Measurements from ENCODE around the gene GABPB1.

The GABPB1 gene

DNA sequence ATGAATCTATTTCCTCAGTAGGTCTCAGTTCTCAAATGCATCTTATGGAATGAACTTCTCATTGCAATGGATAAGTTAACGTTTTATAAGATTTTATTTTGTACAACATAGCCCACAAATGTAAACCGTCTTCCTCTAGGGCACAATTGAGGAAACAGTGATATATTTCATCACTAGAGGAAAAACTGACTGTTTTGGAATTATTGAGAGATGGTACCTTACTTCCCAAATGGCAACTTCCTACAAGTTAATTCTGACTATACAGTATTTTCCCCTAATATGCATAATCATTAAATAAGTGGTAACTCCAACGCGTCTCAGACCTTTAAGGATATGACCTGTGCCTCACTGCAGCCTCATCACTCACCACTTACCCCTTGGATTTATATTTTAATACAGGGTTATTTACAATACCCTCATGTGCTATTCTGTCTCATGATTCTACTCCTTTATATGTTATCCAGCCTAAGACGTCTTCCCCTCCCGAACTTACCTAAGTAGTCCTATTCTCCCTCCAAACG, 13.3 kb downstream of the GABPB1 start:
- DNase-seq, result no peak

DNA sequence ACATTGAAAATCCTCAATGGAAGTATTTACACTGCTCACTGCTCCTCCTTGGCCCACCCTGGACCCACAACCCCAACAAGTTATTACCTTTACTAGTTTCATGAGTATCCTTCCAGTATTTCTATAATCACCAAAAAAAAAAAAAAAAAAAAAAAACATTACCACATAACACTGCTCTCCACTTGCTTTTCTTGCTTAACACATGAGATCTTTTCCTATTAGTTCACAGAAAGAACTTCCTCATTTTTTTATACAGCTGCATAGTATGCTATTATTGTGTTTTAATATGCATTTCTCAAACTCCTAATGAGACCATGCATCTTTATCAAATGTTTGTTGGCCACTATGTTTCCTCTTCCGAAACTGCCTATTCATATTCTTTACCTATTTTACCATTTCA, 14.6 kb downstream of the GABPB1 start:
- no peak for DNase-seq

DNA sequence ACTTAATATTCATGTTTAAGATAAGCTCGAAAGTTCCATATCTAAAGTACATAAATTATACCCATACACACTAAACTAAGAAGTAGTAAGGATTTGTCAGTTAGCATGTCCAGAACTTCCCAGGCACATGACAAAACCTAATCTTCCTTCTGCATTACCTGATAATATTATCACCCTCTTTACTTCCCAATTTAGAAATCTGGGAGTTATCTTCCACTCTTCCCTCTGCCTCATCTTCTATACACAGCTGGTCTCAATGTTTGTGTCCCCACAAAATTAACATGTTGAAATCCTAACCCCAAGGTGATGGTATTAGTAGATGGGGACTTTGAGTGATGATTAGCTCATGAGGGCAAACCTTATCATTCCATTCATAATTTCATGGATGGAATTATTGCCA, 15.3 kb downstream of the GABPB1 start:
- DNase-seq, result no peak

DNA sequence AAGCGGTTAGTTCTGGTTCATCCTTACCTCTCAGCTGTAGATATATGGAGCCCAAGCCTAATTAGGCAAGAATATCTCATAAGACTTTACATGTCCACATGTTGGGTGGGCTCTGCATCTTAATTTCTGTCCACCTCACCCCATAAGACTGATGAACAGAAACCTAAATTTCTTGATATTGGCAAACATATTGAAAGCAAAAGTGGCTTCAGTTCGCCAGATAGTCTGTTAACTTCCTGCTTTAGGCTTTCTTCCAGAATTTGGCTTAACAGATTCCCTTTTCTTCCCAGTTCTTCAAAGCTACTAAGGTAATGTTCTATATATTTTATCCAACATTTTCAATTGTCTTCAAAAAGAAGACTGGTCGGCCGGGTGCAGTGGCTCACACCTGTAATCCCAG, 19.7 kb downstream of the GABPB1 start:
- DNase-seq, result no peak

DNA sequence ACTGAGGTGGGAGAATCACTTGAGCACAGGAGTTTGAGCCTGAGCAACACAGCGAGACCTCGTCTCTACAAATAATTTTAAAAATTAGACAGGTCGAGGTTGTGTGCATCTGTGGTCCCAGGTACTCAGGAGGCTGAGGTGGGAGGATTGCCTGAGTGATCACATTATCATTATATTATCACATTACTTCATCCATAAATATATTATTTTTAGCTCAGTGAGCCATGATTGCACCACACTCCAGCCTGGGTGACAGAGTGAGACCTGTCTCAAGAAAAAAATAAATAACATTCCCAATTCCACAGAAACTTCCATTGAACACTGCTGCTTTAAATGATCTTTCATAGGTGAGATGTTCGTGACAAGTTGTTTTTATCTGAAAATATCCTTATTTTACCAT, 21.8 kb downstream of the GABPB1 start:
- no peak for DNase-seq

DNA sequence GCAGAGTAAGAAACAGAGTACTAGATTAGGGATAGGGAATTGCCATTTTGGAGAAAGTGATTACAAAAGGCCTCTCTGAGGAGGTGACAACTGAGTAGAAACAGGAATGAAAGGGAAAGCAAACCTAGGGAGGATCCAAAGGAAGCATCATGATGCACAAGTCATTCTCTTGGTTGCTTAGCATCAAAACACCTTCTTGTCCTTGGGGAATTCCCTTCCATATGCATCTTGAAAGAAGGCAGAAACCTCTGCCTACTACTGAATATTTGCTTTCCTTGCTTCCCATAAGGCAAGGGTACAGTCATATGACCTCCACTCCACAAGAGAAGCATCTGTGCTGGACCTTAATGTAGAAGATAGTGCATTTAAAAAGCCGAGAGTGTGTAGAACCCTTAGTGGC, 24.1 kb downstream of the GABPB1 start:
- no peak for DNase-seq

DNA sequence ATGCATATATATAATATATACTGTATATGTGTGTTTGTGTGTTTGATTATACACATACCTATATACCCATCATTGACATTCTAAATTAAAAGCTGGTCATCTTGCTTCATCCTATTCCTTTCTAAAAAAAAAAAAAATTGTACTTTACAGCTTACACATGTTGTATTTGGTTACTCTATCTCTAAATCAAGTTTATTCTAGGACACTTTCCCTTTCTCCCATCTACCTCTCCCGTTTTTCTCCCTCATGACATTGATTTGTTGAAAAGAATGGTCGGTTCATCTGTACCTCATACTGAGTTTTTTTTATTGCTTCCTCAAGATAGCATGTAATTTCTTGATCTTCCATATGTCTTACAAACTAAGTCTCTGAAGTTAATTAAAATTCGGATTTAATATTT, 26.9 kb downstream of the GABPB1 start:
- DNase-seq, result no peak

DNA sequence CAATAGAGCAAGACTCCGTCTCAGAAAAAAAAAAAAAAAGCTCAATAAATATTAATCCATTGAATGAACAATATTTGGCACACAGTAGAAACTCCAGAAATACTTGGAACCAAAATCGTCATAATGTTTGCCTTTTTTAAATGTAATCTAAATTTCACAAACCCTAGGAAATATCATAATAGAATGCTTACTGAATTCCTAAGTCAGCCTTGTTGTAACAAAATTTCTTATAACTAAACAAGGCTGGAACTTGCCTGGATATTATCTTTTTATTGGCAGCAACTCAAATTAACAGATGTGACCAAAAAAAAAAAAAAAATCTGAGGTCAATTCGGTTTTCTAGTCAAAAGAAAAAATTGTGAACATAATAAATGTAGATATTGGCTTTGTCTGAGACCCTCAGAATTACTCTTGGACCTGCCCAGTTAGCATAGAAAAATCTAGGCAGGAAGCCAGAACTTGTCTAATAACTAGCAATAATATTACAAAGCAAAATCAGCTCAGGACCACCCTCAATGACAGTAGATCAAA, 33.3 kb downstream of the GABPB1 start:
- no peak for DNase-seq

DNA sequence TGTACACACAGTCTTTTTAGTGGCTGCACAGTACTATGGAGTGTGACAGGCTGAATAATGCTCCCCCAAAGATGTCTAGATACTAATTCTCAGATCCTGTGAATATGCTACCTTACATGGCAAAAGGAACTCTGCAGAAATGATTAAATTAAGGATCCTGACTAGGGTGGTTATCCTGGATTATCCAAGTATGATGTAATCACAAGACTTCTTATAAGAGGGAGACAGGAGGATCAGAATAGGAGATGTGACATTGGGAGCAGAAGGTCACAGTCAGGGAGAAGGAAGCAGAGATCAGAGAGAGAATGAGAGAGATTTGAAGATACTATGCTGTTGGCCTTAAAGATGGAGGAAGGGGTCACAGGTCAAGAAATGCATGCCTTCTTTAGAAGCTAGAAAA, 34.5 kb downstream of the GABPB1 start:
- no peak for DNase-seq

DNA sequence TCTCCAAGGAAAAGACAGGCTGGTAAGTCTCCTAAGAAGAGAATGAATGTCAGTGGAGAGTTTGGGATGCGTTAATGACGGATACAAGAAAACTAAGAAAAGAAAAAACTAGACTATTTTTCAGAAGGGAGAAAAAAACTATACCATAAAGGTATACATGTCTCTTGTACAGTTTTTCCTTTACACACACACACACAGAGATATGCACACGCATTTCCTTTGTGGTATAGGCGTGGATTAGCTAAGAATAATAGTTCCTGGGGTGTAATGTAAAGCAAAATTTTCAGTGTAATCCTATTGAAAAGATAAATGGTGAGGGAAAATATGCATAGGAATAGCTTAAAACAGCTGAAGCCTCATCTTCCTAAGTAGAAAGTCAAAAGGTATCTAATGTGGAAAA, 36.3 kb downstream of the GABPB1 start:
- no peak for DNase-seq

DNA sequence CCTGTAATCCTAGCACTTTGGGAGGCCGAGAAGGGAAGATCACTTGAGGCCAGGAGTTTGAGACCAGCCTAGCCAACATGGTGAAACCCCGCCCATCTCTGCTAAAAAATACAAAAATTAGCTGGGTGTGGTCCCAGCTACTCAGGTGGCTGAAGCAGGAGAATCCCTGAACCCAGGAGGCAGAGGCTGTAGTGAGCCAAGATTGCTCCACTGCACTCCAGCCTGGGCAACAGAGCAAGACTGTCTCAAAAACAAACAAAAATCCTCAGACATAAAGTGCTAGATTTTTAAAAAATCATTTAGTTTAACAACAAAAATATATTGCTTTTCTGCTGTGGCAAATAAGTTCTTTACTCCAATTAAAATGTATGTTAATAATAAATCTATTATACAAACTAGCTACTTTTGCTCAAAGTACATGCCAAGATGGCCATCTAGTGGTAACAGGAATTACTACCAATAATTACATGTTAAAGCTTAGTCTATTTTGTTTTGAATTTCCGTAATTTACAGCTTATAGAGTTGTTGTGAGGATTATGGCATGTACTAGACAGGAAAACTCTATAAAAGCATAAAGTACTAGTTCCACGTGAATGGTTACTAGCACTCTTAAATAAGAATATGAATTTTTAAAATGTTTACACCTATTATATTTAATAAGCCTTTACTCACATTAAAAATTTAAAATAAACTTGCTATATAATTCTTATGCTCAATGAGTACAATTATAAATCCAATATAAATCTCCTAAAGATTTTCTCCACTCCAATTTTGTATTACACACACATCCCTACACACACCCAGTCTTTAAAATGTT, 39.0 kb downstream of the GABPB1 start:
- DNase-seq, result no peak

DNA sequence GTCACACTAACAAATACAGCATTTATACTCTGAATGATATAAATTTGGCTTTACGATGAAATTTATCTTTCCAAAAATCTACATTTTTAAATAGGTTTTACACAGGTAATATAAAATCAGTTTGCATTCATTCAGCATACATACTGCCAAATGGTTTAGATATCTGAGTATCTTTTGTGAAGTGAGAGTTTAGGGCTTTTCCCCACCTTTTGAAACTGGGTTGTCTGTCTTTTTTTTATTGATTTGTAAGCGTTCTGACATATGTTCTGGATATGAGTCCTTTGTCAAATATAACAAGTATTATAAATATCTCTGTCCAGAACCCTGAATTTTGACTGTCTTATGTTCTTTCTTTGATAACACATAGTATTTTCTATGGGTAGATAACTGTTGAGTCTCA, 42.4 kb downstream of the GABPB1 start:
- DNase-seq, result no peak

DNA sequence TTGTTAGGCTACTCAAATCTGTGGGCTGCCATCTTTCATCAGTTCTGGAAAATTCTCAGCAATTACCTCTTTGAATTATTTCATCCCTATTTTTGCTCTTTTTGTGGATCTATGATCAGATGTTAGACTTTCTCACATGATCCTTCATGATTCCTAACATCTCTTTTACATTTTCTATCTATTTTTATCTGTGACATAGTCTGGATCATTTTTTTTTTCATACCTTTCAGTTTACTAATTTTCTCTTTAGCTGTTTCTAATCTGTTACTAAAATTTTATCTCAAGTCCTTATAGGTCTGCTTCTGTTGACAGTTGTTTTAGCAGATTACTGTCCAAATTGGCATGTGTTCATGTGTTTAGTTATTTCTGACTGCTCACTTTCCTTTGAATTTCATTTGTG, 47.2 kb downstream of the GABPB1 start:
- no peak for DNase-seq

DNA sequence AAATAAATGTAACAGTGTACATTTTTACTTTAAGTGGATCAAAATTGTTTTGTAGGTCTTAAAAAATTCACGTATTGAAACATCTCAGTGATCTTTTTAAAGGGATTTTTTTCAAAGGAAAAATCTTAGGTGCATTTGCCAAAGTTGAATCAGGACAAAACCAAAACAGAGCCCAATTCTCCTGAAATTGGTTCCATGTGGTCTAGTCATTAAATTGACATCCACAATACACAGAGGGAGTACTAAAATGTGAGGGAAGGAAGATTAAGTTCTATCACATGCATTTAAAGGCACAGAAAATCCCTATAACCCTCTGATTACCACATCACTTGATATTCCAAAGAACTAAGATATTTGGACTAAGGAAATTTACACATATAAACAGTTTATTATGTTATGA, 50.2 kb downstream of the GABPB1 start:
- DNase-seq, result no peak

DNA sequence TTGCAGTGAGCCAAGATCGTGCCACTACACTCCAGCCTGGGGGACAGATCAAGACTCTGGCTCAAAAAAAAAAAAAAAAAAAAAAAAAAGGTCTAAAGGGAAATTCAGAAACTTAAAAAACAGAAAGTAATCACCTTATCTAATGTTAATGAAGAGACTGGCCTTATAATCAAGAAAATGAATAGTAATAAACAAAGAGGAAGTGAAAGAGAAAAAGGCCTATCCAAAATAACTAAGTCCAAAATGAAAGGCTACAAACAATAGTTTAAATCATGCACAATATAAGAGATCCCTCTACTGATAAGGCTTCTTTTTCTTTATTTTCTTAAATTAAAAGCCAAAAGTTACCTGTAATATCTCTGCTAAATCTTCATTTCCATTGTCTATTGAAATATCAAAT, 52.4 kb downstream of the GABPB1 start:
- DNase-seq, result no peak

DNA sequence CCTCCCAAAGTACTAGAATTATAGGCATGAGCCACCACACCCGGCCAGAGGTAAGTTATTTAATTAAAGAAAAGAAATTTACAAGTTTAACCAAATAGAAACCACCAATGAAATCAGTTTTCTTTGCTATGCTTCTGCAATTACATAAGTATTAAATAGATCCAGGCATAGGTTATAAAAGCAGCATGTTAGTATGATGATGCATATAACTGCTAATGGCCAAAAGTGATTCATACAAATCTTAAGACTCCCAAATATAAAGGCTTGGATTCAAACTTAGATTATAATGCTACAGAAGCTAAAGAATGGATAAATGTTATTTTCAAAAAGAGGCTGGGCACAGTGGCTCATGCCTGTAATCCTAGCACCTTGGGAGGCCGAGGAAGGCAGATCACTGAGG, 56.7 kb downstream of the GABPB1 start:
- no peak for DNase-seq

DNA sequence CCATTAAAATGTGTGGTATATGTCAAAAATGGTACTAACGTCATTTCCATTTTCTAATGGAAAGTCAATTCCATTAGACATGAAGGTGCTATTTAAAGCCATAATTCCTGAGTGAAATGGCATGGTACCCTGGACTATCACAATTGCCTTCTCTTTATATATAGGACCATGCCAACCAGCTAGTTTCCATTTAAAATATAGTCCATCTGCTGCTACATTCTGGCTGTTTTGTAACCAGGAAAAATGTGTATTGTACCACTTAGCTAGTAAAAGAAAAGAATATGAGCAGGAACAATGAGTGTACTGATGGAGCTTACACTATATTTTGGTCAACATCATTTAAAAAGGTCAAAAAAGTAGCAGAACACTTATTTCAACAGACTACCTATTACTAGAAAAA, 59.0 kb downstream of the GABPB1 start:
- DNase-seq, result no peak

DNA sequence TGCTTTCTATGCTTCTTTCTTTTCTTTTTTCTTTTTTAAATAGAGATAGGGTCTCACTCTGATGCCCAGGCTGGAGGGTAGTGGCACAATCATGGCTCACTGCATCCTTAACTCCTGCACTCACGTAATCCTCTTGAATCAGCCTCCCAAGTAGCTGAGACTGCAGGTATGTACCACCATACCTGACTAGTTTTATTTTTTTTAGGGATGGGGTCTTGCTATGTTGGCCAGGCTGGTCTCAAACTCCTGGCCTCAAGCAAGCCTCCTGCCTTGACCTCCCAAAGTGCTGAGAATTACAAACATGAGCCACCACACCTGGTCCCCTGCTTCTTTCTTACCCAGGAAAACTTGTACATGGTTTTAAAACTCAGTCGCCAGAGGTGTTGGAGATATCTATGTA, 65.2 kb downstream of the GABPB1 start:
- DNase-seq, result no peak

DNA sequence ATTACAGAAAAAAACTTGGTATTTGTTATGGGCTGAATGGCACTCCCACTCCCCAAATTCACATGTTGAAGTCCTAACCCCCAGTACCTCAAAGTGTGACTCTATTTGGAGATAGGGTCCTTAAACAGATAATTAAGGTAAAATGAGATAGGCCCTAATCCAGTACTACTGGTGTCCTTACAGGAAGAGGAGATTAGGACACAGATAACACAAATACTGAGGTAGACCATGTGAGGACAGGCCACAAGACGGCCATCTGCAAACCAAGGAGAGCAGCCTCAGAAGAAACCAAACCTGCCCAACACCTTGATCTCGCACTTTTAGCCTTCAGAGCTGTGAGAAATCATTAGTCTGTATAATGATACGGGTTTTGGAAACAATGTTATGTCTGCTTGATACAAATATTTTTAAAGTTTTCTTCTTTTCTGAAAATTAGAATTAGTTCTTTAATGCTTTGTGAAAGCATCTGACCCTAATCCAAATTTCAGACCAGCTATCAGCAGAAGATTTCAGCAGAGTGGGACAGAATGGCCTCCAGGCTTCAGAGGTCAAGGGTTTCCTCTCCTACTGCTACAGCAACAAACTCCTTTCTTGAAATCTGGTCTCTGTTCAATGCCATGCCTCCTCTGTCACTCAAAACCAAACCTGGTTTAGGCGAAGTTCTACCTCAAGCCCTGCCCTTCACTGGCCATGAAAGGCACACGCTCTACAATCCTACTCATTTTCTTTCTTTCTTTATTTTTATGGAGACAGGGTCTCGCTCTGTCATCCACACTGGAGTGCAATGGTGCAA, 67.5 kb downstream of the GABPB1 start:
- DNase-seq, result no peak

DNA sequence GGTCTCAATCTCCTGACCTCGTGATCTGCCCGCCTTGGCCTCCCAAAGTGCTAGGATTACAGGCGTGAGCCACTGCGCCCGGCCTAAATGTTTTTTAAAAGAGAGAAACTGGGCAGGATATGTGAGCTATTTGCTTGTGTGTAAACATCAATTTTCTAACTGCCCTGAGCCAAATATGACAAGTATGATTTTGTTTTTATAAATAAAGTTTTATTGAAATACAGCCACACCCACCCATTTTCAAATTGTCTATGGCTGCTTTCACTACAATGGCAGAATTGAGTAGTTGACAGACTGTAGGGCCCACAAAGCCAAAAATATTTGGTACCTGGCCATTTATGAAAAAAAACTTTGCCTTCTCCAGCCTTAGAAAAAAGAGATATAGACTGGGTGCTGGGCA, 73.6 kb downstream of the GABPB1 start:
- no peak for DNase-seq

DNA sequence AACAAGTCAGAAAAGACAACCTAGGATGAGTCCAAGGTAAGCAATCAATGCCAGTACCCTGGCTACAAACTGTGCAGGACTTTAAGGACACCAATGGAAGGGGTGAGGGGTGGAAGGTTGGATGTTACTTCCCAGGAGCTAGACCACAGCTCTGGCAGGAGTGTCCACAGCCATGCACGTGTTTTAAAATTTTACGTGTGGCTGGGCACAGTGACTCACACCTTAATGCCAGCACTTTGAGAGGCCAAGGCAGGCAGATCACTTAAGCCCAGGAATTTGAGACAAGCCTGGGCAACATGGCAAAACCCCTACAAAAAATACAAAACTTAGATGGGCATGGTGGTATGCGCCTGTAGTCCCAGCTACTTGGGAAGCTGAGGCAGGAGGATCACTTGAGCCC, 74.7 kb downstream of the GABPB1 start:
- DNase-seq, result no peak

DNA sequence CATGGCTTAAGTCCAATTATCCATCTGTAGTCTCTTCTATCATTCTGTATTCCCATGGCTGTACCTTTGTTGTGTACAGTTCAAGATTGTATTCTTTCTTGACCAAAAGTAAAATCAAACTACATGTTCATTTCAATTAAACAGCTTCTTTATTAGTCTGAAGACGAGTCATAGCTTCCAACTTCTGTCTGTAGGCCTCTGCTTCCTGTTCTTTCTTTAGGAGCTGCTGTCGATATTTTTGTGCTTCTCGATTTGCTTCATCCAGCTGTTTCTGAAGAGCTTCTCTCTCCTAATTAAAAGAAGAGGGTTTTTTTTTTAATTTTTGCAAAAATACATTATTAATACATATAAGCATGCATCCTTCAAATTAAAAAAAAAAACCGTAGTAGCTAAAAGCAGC, 76.5 kb downstream of the GABPB1 start:
- DNase-seq, result no peak

DNA sequence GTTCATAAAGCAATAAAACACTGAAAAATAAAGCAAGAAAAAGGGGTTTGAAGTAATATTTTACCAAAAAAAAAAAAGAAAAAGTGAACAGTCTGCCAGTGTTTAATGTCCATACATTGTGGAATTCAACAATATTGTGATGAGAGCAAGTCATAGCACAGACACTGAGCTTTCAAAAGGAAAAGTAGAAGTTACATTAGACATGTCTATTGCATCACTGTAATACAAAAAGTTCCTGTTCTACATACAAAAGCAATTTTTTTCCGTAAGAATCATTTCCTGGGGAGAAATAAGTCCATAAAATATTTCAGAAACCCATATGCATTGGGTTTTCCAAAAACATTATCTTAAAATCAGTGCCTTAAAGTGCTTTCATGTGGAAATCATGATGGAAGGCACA, 77.6 kb downstream of the GABPB1 start:
- DNase-seq, result no peak

DNA sequence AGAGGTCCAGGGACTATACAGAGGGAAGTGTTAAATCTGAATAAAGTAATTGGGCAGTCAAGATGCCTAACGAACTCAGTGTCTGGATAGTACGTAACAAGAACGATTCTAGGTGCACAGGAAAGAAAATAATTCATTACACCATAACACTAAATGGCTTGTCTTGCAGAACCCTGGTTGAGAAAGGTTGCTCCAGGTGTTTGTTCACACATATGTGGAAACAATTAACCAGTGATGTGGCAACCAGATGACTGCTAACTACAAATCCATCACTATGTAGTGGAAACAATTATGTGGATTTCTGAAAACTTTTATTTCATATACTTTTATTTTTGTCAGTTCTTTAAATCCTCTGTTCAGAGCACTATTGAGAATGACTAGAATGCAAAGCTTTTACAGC, 79.1 kb downstream of the GABPB1 start:
- DNase-seq, result no peak
